ELR (cell line): ENCODE measurements around the gene BLOC1S3.

Experiments
- DNase-seq: peaks from one replicate; pipeline ENCODE4 v3.0.0-alpha.2; 2015; ENCODE audit warnings: low read depth

Gene BLOC1S3

DNA sequence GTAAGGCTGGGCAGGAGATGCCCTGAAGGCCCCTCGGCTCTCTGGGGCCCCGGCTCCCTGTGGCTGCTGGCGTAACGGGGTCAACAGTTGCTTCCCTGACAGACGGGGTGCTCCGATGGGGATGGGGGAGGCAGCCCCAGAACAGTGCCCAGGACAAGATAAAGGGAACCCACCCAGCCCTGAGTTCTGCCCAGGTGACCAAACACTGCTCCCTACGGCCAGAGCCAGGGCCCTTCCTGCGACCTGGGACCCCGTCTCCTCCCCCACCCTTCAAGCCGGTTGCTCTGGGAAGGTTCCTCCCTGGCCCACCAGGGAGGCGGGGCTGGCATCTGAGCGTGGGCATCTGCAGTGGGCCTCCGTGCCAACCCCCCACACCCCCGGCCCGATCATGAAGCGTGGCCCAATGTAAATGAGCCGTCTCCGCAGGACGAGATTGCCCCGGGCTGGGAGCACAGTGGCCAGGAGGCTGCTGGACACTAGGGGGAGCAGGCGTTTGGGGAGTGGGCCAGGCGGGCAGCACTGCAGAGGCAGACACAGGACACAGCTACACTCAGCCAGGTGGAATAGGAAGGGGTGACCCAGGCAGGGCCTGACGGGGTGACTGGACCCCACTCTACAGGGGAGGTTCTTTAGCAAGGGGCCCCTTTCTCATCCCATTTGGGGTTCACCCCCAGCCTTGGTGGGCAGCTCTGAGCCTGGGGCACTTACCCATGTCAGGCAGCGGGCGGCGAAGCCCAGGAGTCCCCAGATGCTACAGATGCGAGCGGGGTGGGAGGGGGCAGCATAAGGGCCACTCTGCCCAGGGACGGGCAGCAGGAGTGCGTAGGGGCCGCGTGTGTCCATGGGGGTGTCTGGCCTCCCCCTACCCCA lies 16.6 kb upstream of the BLOC1S3 start:
- peak; percentile 60 for DNase-seq

DNA sequence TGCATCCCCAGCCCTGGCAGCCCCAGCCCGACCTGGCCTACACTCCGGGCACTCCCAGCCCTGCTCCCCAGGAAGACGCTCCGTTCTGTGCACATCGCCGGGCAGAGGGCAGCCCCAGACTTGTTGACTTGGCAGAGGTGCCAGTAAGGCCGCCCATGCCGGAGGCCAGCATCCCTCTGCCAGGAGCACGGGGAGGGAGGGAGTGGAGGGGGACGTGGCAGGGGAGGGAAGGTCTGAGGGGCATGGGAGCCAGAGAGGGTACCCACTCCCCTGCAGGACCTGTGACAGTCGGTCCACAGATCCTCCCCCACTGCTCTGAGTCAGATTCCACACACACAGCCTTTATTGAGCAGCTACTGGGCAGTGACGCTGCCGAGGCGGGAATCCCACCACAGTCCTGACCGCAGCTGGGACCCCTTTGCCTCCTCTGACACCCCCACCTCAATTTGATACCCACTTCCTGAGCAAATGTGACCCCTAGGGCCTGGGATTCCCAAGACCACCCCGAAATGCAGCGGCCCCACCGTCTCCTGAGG lies 15.9 kb upstream of the BLOC1S3 start:
- no peak for DNase-seq

DNA sequence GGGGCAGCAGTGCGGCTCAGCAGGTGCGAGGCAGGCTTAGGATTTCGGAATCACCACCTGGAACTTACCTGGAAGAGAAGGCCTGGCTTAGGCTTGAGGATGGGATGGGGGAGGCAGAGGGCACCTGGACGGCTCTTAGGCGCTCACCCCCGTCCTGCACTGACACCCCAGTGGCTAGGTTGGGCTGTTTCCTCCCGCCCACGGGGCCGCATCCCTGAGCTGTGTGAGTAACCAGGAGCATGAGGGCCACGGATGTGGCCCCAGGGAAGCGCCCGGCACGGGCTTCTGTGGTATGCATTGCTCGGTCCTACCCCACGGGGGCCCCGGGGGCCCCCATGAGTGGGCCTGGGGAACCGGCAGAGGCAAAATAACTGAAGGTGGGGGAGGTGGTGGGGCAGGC lies 15.4 kb upstream of the BLOC1S3 start:
- no peak for DNase-seq

DNA sequence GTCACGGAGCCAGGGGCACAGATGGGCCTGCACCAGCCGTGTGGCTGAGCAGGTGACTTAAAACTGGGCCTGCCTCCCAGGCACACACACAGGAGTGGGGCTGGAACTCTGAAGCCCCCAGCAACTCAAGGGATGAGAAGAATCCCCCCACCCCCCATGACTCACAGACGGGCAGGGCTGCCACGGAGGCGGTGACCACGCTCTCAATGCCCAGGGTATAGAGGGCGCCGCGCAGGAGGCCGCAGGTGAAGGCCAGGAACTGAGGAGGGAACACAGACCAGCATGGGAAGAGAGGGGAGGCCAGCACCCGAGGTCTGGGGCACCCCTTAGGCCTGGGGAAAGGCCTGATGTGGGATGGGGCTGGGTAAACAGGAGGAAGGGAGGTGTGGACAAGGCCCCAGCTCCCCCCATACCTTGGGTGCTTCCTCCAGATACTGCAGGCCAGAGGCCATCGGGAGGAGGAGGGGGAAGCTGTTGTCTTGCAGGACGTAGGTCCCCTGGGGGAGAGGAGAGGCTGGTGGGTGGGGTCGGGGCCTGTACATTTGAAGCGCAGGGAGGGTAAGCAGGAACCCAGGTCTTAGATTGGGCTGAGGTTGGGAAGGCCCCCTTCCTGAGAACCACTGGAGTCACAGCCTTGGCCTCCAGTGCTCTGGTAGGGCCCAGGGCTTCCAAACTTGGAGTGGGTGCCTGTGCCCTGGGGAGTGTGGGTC lies 14.7 kb upstream of the BLOC1S3 start:
- no peak for DNase-seq

- DNase-seq = peak; percentile 64
Measured at GRCh38 chr19:45164577-45165335, 13.8 kb upstream of the BLOC1S3 start.

- no peak for DNase-seq
Measured at GRCh38 chr19:45166723-45167252, 11.8 kb upstream of the BLOC1S3 start.

- no peak for DNase-seq
Measured at GRCh38 chr19:45168767-45169351, 9.7 kb upstream of the BLOC1S3 start.

- no peak for DNase-seq
Measured at GRCh38 chr19:45169602-45170001, 9.0 kb upstream of the BLOC1S3 start.

- DNase-seq = no peak
Measured at GRCh38 chr19:45170146-45171106, 8.2 kb upstream of the BLOC1S3 start.

GRCh38 chr19:45171211-45171623 lies 7.4 kb upstream of the BLOC1S3 start:
- DNase-seq = no peak

GRCh38 chr19:45172173-45172572 lies 6.4 kb upstream of the BLOC1S3 start:
- no peak for DNase-seq

- no peak for DNase-seq
Measured at GRCh38 chr19:45172611-45173208, 5.9 kb upstream of the BLOC1S3 start.

- DNase-seq = peak; percentile 64
Measured at GRCh38 chr19:45173816-45174215, 4.8 kb upstream of the BLOC1S3 start.

GRCh38 chr19:45175515-45176345 lies 2.9 kb upstream of the BLOC1S3 start:
- DNase-seq = no peak

DNA sequence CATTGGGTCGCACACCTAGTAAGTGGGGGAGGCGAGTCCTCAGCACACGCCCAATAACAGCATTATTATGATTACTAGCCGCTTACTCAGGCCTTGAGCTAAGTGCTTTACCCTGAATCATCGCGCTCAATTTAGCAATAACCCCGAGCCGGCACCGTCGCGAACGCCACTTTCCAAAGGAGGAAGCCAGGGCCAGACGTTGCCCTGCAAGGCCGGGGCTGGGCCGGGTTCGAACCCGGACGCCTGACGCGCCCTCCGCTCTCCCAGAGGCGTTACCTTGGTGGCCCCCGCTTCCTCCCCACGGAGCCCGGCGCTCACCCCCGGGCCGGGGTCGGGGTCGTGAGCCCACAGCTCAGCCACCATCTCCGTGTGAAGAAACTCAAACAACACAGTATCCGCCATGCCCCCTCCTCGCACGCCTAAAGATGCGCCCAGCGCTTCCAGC lies 745 bp upstream of the BLOC1S3 start, which contains the start of gene TRAPPC6A:
Gene TRAPPC6A (minus strand): TSS at position 421 of the 445 bp plus-strand sequence. CDS start 19 bp downstream, at position 402.
- peak; percentile 88 for DNase-seq

- DNase-seq = peak; percentile 52
Measured at GRCh38 chr19:45179072-45179891, 698 bp downstream of the BLOC1S3 start.

DNA sequence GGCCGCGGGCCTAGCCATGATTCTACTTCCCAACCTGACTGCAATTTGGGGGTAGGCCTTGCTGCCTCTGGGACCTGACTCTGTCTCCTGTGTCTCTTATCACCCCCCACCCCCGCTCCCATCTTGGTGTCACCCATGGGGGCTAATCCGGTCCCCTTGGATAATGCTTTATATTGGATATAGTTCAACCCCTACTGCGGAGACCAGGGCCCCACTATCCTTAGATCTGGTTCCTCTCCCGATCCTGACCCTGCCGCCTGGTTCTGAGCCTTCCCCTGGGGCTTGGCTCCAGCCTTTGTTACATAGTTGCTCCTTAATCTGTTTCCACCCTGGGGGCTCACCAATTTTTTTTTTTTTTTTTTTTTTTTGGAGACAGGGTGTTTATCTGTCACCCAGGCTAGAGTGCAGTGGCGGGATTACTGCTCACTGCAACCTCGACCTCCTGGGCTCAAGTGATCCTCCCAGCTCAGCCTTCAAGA lies 1.3 kb downstream of the BLOC1S3 start:
- DNase-seq = no peak

- DNase-seq = no peak
Measured at GRCh38 chr19:45180936-45181335, 2.4 kb downstream of the BLOC1S3 start.
